Mesodermal cell (in vitro differentiated cells): ENCODE measurements around the gene DRD4. TPM values are rescaled to one million over a fixed set of nuclear protein-coding genes. Genes with fewer than 3 reads are reported as not detected.

ENCODE experiments used
- H3K27ac ChIP-seq: 2 replicates; pipeline ENCODE4 v1.7.0; 2013; ENCODE audit warnings: mild to moderate bottlenecking, low read depth, low read length, moderate library complexity; ENCODE audit not compliant: severe bottlenecking
- H3K36me3 ChIP-seq: 2 replicates; pipeline ENCODE4 v1.7.1; 2013; ENCODE audit warnings: mild to moderate bottlenecking, low read length, moderate library complexity; ENCODE audit not compliant: control insufficient read depth, insufficient read depth
- H3K4me1 ChIP-seq: one replicate; pipeline ENCODE4 v1.7.1; 2013; ENCODE audit warnings: mild to moderate bottlenecking, low read length; ENCODE audit not compliant: insufficient read depth, control insufficient read depth, poor library complexity, severe bottlenecking
- H3K4me3 ChIP-seq: 2 replicates; pipeline ENCODE4 v1.7.0; 2013; ENCODE audit warnings: low read length, control low read depth, mild to moderate bottlenecking; ENCODE audit not compliant: insufficient read depth, poor library complexity, severe bottlenecking; ENCODE audit errors: extremely low read depth
- H3K9me3 ChIP-seq: 2 replicates; pipeline ENCODE4 v1.7.1; 2013; ENCODE audit warnings: mild to moderate bottlenecking, low read length, moderate library complexity; ENCODE audit not compliant: control insufficient read depth
- WGBS, 2 experiments: methylation state at CpG; one replicate each; pipeline ENCODE4 v1.1.5; 2013; ENCODE audit warnings: missing lambda C conversion rate in 2 of 2; ENCODE audit not compliant: insufficient coverage in 2 of 2; 5-methylcytosine and 5-hydroxymethylcytosine counted together
- polyA plus RNA-seq, 2 experiments: library from polyadenylated mRNA; stranded (reverse); fragments of 50-300 nt; gene quantifications; one replicate each; pipeline ENCODE4 v1.2.3, GENCODE V29; 2013

The DRD4 gene
- polyA plus RNA-seq (2013, experiment 1 of 2) = 1.00 TPM
- polyA plus RNA-seq (2013, experiment 2 of 2) = 0.46 TPM

GRCh38 chr11:636511-637332 lies at the start of gene DRD4:
Gene DRD4, plus strand, starts transcription at chr11:637269. Its CDS starts 36 bp downstream, at chr11:637305.
- peak within 1 kb of the TSS; percentile 11 for H3K4me3 ChIP-seq
- no peaks in the 10 kb centered on the region for H3K36me3 ChIP-seq
- no peaks in the 10 kb centered on the region for H3K9me3 ChIP-seq
- no peak within 1 kb of the TSS for H3K27ac ChIP-seq
- H3K4me1 ChIP-seq = peaks cover 15% of the 10 kb centered on the region
- whole genome bisulfite sequencing, 2 experiments = 26 to 28% methylated on average over 35 to 74 of the region's 100 CpGs

GRCh38 chr11:587546-587945 lies 49.5 kb upstream of the DRD4 start:
- Histone ChIP-seq H3K9me3 (no peaks in the 10 kb centered on the region), H3K4me3 (no peak overlapping the region), H3K36me3 (peaks cover 85% of the 10 kb centered on the region), H3K27ac (peak overlapping the region; percentile 69), H3K4me1 (peaks cover 13% of the 10 kb centered on the region)
- 91 to 98% methylated on average over 5 to 8 of the region's 8 CpGs for WGBS, 2 experiments

- WGBS, 2 experiments = 82 to 88% methylated on average over 3 to 6 of the region's 6 CpGs
- peaks cover 85% of the 10 kb centered on the region for H3K36me3 ChIP-seq
- H3K4me3 ChIP-seq = no peak overlapping the region
- H3K4me1 ChIP-seq = peaks cover 13% of the 10 kb centered on the region
- H3K27ac ChIP-seq = peak overlapping the region; percentile 69
- no peaks in the 10 kb centered on the region for H3K9me3 ChIP-seq
Observed at GRCh38 chr11:587978-588380, 49.1 kb upstream of the DRD4 start.

GRCh38 chr11:589798-590197 lies 47.3 kb upstream of the DRD4 start:
- Histone ChIP-seq H3K9me3 (no peaks in the 10 kb centered on the region), H3K4me1 (peaks cover 13% of the 10 kb centered on the region), H3K27ac (no peak overlapping the region), H3K36me3 (peaks cover 89% of the 10 kb centered on the region), H3K4me3 (no peak overlapping the region)
- 96% methylated on average over 26 of the region's 26 CpGs for WGBS, 2 experiments

GRCh38 chr11:590997-591396 lies 46.1 kb upstream of the DRD4 start:
- no peak overlapping the region for H3K4me3 ChIP-seq
- no peak overlapping the region for H3K27ac ChIP-seq
- H3K9me3 ChIP-seq = no peaks in the 10 kb centered on the region
- 89 to 93% methylated on average over 8 to 11 of the region's 11 CpGs for WGBS, 2 experiments
- H3K4me1 ChIP-seq = peaks cover 13% of the 10 kb centered on the region
- peaks cover 95% of the 10 kb centered on the region for H3K36me3 ChIP-seq

- Histone ChIP-seq H3K4me3 (no peak overlapping the region), H3K4me1 (peaks cover 7% of the 10 kb centered on the region), H3K9me3 (no peaks in the 10 kb centered on the region), H3K36me3 (peaks cover 94% of the 10 kb centered on the region), H3K27ac (no peak overlapping the region)
- 95 to 100% methylated on average over 19 to 22 of the region's 22 CpGs for WGBS, 2 experiments
Observed at GRCh38 chr11:592501-592900, 44.6 kb upstream of the DRD4 start.

- no peak overlapping the region for H3K27ac ChIP-seq
- no peak overlapping the region for H3K4me3 ChIP-seq
- no peaks in the 10 kb centered on the region for H3K9me3 ChIP-seq
- peaks cover 3% of the 10 kb centered on the region for H3K4me1 ChIP-seq
- H3K36me3 ChIP-seq = peaks cover 93% of the 10 kb centered on the region
- 89 to 90% methylated on average over 5 to 7 of the region's 10 CpGs for WGBS, 2 experiments
Observed at GRCh38 chr11:592918-593317, 44.2 kb upstream of the DRD4 start.

- Histone ChIP-seq H3K4me1 (no peaks in the 10 kb centered on the region), H3K9me3 (no peaks in the 10 kb centered on the region), H3K27ac (no peak overlapping the region), H3K4me3 (no peak overlapping the region), H3K36me3 (peaks cover 94% of the 10 kb centered on the region)
- WGBS, 2 experiments = 97% methylated on average over 15 to 21 of the region's 21 CpGs
Observed at GRCh38 chr11:593347-593746, 43.7 kb upstream of the DRD4 start.

- Histone ChIP-seq H3K4me3 (no peak overlapping the region), H3K27ac (no peak overlapping the region), H3K4me1 (no peaks in the 10 kb centered on the region), H3K36me3 (peaks cover 93% of the 10 kb centered on the region), H3K9me3 (no peaks in the 10 kb centered on the region)
- WGBS, 2 experiments = 98% methylated on average over 10 of the region's 10 CpGs
Observed at GRCh38 chr11:595400-595799, 41.7 kb upstream of the DRD4 start.

GRCh38 chr11:596374-596773 lies 40.7 kb upstream of the DRD4 start:
- H3K4me3 ChIP-seq = no peak overlapping the region
- H3K27ac ChIP-seq = no peak overlapping the region
- peaks cover 91% of the 10 kb centered on the region for H3K36me3 ChIP-seq
- WGBS, 2 experiments = 99 to 100% methylated on average over 7 to 10 of the region's 10 CpGs
- H3K4me1 ChIP-seq = no peaks in the 10 kb centered on the region
- no peaks in the 10 kb centered on the region for H3K9me3 ChIP-seq

- H3K36me3 ChIP-seq = peaks cover 92% of the 10 kb centered on the region
- no peak overlapping the region for H3K27ac ChIP-seq
- WGBS, 2 experiments = 96 to 97% methylated on average over 23 to 29 of the region's 29 CpGs
- H3K4me3 ChIP-seq = no peak overlapping the region
- H3K4me1 ChIP-seq = no peaks in the 10 kb centered on the region
- H3K9me3 ChIP-seq = no peaks in the 10 kb centered on the region
Observed at GRCh38 chr11:597166-597725, 39.8 kb upstream of the DRD4 start.
